NCI-H1930 (cell line): ENCODE results near the gene USP20.

Experiments
- DNase-seq, 2 experiments: peaks; one replicate each; lab custom pipeline; 2025; lab: John Stamatoyannopoulos, UW

Gene USP20

GRCh38 chr9:129823935-129824601 lies 11.2 kb upstream of the USP20 start, which contains the start of gene TOR1A:
Gene TOR1A, minus strand, starts transcription at chr9:129824136. Its CDS starts 51 bp downstream, at chr9:129824085.
- peak; percentile 84 to 85 for DNase-seq

GRCh38 chr9:129826344-129826743 lies 8.9 kb upstream of the USP20 start:
- no peak for DNase-seq

GRCh38 chr9:129826759-129827158 lies 8.5 kb upstream of the USP20 start:
- DNase-seq = no peak

- no peak for DNase-seq
These were observed 7.2 kb upstream of the USP20 start for GRCh38 chr9:129828051-129828450.

- DNase-seq = no peak
These were observed 6.3 kb upstream of the USP20 start for GRCh38 chr9:129828969-129829368.

GRCh38 chr9:129832982-129833381 lies 2.3 kb upstream of the USP20 start:
- DNase-seq = no peak

GRCh38 chr9:129834489-129835127 lies 650 bp upstream of the USP20 start:
- no peak for DNase-seq

- no peak for DNase-seq
These were observed 584 bp downstream of the USP20 start for GRCh38 chr9:129835860-129836223.

GRCh38 chr9:129836311-129837007 lies 1.2 kb downstream of the USP20 start:
- no peak for DNase-seq

- no peak for DNase-seq
These were observed 3.5 kb downstream of the USP20 start for GRCh38 chr9:129838707-129839259.

- DNase-seq = no peak
These were observed 4.2 kb downstream of the USP20 start for GRCh38 chr9:129839324-129840023.

GRCh38 chr9:129840034-129840433 lies 4.8 kb downstream of the USP20 start:
- DNase-seq = peak in 1 of 2 experiments; percentile 49

GRCh38 chr9:129841071-129841470 lies 5.8 kb downstream of the USP20 start:
- DNase-seq = no peak

- no peak for DNase-seq
These were observed 10.1 kb downstream of the USP20 start for GRCh38 chr9:129845373-129845772.

- DNase-seq = no peak
These were observed 13.6 kb downstream of the USP20 start for GRCh38 chr9:129848712-129849441.

- no peak for DNase-seq
These were observed 14.6 kb downstream of the USP20 start for GRCh38 chr9:129849901-129850300.

GRCh38 chr9:129850821-129851550 lies 15.7 kb downstream of the USP20 start:
- DNase-seq = no peak

GRCh38 chr9:129851821-129852220 lies 16.6 kb downstream of the USP20 start:
- DNase-seq = no peak

GRCh38 chr9:129852579-129852978 lies 17.3 kb downstream of the USP20 start:
- DNase-seq = no peak

- DNase-seq = no peak
These were observed 18.4 kb downstream of the USP20 start for GRCh38 chr9:129853614-129854013.

- DNase-seq = no peak
These were observed 19.4 kb downstream of the USP20 start for GRCh38 chr9:129854588-129855110.
